Posterior cingulate gyrus (tissue), 11 donors: Measurements from ENCODE around the gene SEC31B.

Experiments
- DNase-seq, 10 donors: peaks; one replicate each; pipeline versions ENCODE4 v3.0.0 to v3.0.0-alpha.2; 2020 to 2021; ENCODE audit warnings: mixed read lengths in 3 of 10
- intact Hi-C: fragments of 100-400 bp; cut with DNase I; formaldehyde crosslinking; loops from one replicate; pipeline ENCODE4 v1.15.1; 2023

SEC31B gene

DNA sequence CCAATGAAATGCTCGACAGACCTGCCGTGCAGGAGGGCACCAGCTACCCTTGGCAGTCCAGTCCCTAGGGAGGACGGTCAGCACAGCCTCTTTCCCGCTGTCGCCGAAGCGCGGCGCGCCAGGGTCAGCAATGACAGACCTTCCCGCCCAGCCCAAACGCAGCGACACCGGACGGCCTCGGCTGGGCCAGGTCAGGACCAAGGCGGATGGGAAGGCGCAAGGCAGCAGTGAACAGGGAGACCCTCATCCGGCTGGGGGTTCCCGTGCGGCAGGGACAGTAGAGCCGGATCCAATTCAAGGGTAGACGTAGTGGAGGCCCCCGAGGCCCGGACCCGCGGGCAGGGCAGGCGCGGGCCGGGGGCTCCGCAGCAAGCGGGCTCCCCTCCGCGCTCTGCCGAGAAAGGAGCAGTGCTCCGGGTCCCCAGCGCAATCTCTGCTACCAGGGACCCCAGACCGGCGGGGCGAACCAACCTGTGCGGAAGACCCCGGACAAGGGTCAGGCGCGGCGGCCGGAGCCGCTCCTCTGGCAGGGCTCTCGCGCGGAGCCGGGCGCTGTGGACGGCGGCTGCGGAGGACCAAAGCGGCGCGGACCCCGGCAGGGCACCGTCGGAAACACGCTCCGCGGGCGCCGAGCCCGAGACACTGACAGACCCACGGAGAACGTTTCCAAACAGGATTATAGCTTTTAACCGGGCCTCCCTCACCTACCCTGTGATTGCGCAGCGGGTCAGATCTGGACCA is at the start of gene SEC31B:
Gene SEC31B (minus strand): TSS at position 551 of the 741 bp plus-strand sequence. CDS start 2,909 bp downstream, outside the sequence.
- intact Hi-C loops: loop anchor here (5.0 to 10.0 kb wide), 2 partner anchors 87 to 175 kb away; partner anchors contain the start of gene SCD
- DNase-seq: peak; percentile 41 to 95 (median 62)

- DNase-seq: no peak
Measured at GRCh38 chr10:100568912-100569311, 49.3 kb upstream of the SEC31B start.

DNA sequence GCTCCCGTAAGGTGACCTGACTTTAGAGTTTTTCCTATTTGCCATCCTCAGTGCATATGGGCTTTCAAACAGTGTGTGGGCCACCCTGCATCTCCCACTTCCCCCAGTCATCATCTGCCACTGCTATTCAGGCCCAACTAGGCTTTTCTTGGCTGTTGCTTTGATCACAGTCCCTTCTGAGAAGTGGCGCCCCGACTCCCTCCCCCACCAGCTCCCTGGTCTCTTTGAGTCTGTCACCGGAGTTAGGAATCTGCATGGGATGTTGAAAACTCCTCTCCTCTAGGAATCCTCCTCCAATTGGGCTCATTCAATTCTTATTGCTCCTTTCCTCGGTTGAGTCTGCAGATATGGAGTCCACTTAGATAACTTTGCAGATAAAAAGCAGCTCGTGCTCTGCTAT is 48.2 kb upstream of the SEC31B start:
- DNase-seq: no peak
- intact Hi-C loops: no loop called here

More at GRCh38 chr10:100568912-100569311, 49.3 kb upstream of the SEC31B start:
- intact Hi-C loops: no loop called here

- intact Hi-C loops: no loop called here
- no peak for DNase-seq
Measured at GRCh38 chr10:100567249-100567648, 47.6 kb upstream of the SEC31B start.

GRCh38 chr10:100566561-100566960 is 46.9 kb upstream of the SEC31B start:
- intact Hi-C loops: no loop called here
- no peak for DNase-seq

GRCh38 chr10:100565206-100565985 is 45.7 kb upstream of the SEC31B start:
- no peak for DNase-seq
- intact Hi-C loops: no loop called here

GRCh38 chr10:100562008-100562672 is 42.5 kb upstream of the SEC31B start:
- DNase-seq: peak; percentile 46 to 97 (median 70)
- intact Hi-C loops: loop anchor here (2.0 to 5.0 kb wide), 2 partner anchors 180 to 317 kb away; no protein-coding TSS in a partner anchor

GRCh38 chr10:100561005-100561404 is 41.3 kb upstream of the SEC31B start:
- DNase-seq: no peak
- intact Hi-C loops: loop anchor here (5.0 kb wide), 1 partner anchor 181 kb away; no protein-coding TSS in a partner anchor

GRCh38 chr10:100560248-100560647 is 40.6 kb upstream of the SEC31B start:
- intact Hi-C loops: loop anchor here (5.0 kb wide), 1 partner anchor 182 kb away; no protein-coding TSS in a partner anchor
- no peak for DNase-seq

- intact Hi-C loops: no loop called here
- no peak for DNase-seq
Measured at GRCh38 chr10:100554902-100555301, 35.2 kb upstream of the SEC31B start.

DNA sequence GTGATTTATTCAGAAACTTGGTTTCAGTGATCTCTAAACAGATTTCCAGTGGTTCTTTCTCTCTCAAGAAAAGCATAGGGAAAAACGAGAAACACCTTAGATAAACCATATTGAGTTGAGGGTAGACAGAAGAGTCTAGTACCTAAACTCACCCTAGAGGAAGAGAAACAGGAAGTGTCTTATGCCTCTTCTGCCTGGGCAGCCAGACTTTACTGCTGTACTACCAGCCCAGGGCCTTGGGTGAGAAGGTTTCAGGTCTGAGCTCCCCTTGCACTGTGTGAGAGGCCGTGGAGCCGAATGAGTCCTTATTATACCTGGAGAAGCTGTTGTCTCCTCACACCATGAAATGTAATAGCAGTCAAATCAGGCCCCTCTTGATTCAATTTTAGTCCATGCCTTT is 34.3 kb upstream of the SEC31B start:
- no peak for DNase-seq

DNA sequence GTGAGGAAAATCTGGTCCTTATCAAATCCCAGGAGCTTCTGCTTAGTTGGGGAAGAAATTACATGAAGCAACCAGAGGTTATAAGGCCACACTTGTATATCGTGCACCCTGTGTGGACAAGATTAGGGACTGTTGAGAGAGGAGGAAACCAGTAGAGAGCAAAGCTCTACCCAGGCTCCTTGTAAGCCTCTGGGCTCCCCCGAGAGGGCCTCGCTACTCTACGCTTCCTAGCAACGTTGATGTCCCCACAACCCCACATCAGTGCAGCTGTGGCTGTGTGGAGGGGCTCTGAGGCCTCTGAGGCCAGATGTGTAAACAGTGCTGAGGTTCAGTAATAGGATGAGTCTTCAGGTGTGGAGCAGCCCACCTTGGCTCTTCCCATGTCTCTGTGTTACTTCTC is 32.1 kb upstream of the SEC31B start:
- no peak for DNase-seq
- intact Hi-C loops: no loop called here

More for the DNA sequence above, 34.3 kb upstream of the SEC31B start:
- intact Hi-C loops: no loop called here

DNA sequence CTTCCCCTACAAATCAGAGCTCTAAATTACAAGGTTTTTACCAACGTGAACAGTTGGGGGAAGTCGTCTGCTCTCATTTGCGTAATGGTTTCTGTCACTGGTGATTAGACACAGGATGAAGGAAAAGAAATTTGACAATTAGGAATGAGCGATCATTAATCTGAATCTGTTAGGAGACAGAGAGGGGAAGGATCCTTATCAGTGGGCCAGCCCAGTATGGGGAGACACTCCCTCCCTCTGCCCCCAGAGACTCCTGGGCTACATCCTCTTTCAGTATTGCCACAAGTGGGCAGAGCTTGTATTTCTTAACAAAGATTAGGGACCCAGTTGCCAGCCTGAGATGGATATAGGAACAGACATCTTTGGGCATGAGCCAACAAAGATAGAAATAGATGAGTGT is 31.5 kb upstream of the SEC31B start:
- intact Hi-C loops: no loop called here

GRCh38 chr10:100544950-100545349 is 25.3 kb upstream of the SEC31B start:
- intact Hi-C loops: no loop called here
- DNase-seq: no peak

More for the DNA sequence above, 31.5 kb upstream of the SEC31B start:
- DNase-seq: no peak

GRCh38 chr10:100537475-100537874 is 17.8 kb upstream of the SEC31B start:
- DNase-seq: no peak
- intact Hi-C loops: no loop called here

GRCh38 chr10:100535715-100536353 is 16.2 kb upstream of the SEC31B start, which contains the start of gene HIF1AN:
Gene HIF1AN (plus strand): TSS chr10:100535943. CDS start chr10:100535959, 16 bp downstream.
- intact Hi-C loops: no loop called here
- DNase-seq: peak; percentile 77 to 98 (median 82)

GRCh38 chr10:100535338-100535714 is 15.7 kb upstream of the SEC31B start:
- intact Hi-C loops: no loop called here
- DNase-seq: no peak

DNA sequence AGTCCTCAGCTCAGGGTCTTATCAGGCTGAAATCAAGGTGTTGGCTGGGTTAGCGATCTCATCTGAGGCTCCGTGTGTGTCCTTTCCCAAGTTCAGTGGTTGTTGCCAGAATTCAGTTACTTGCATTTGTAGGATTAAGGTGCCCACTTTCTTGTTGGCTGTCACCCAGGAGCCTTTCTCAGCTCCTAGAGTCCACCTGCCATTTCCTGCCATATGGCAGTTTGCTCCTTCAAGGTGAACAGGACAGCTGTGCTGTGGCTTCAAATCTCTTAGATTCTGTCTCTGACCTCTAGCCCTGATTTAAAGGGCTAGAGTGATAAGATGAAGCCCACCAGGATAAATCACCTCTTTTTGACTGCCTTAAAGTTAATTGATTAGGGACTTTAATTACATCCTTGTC is 15.1 kb upstream of the SEC31B start:
- intact Hi-C loops: no loop called here
- DNase-seq: no peak

- intact Hi-C loops: no loop called here
- DNase-seq: no peak
Measured at GRCh38 chr10:100531761-100532160, 12.1 kb upstream of the SEC31B start.
